K562 (cell line): ENCODE results near the gene C19orf12. TPM values are rescaled to one million over a fixed set of nuclear protein-coding genes. Genes with fewer than 3 reads are reported as not detected.
A peak's percentile ranks its signal among the peaks of the same experiment; 100 is the strongest.

ENCODE experiments used
- NR1H2 ChIP-seq: sonication (generic); formaldehyde crosslinking; IDR thresholded peaks from 2 replicates; pipeline ENCODE4 v1.4.0; 2020; ENCODE audit warnings: mild to moderate bottlenecking, missing genetic modification reagents
- SMARCA4 ChIP-seq: fragments of 450-650 bp; IDR thresholded peaks from 2 replicates; pipeline ENCODE4 v1.6.1; 2016
- XRCC3 ChIP-seq: fragments of 450-650 bp; IDR thresholded peaks from 2 replicates; pipeline ENCODE4 v1.6.1; 2017; ENCODE audit warnings: mild to moderate bottlenecking, moderate library complexity
- ZNF507 ChIP-seq: conservative IDR thresholded peaks from 2 replicates; pipeline ENCODE4 v1.6.1; 2017; ENCODE audit warnings: missing genetic modification characterization, missing compliant biosample characterization
- ZNF561 ChIP-seq: fragments of 450-650 bp; formaldehyde crosslinking; conservative IDR thresholded peaks from 2 replicates; pipeline ENCODE4 v1.4.0; 2020; ENCODE audit warnings: mild to moderate bottlenecking, moderate library complexity
- polyA plus RNA-seq, 8 experiments: library from polyadenylated mRNA; depleted of rRNA in 4 of 8; stranded (reverse) in 5 of 8; unstranded in 3 of 8; fragments of >200 nt; fragmentation: Nextera tagmentation in 2 of 8; fragmentation: Illumina TruSeq in 1 of 8; extraction: Ambion mirVana in 2 of 8; extraction: Trizol in 1 of 8; gene quantifications; 2 replicates each; pipeline versions ENCODE4 v1.2.1 to v1.2.3, GENCODE V29; 2011 to 2014; ENCODE audit warnings: inconsistent platforms in 1 of 8, missing spikeins in 1 of 8
- total RNA-seq, 7 experiments: library from RNA; depleted of rRNA in 6 of 7; stranded (reverse); fragments of >200 nt in 6 of 7; fragmentation: Illumina TruSeq in 2 of 7; extraction: Trizol in 2 of 7; gene quantifications; 2 replicates each; pipeline versions ENCODE4 v1.2.1 to v1.2.3, GENCODE V29; 2011 to 2021; ENCODE audit warnings: low replicate concordance in 1 of 7
- TF ChIP-seq, protein P1 (sequence below): sonication (generic); formaldehyde crosslinking; IDR thresholded peaks from 2 replicates; pipeline ENCODE4 v1.8.0; 2022; ENCODE audit warnings: mild to moderate bottlenecking, missing genetic modification reagents
- TF ChIP-seq, protein P2 (sequence below): sonication (generic); formaldehyde crosslinking; IDR thresholded peaks from 2 replicates; pipeline ENCODE4 v1.8.0; 2023; ENCODE audit warnings: missing genetic modification reagents, mild to moderate bottlenecking, borderline replicate concordance
- TF ChIP-seq, protein P3 (sequence below), 2 experiments: fragments of 450-650 bp; IDR thresholded peaks; 2 replicates each; pipeline ENCODE4 v1.6.1; 2016; ENCODE audit warnings: mild to moderate bottlenecking in 2 of 2, borderline replicate concordance in 1 of 2, low read depth in 1 of 2, moderate library complexity in 1 of 2
- TF ChIP-seq, protein P4 (sequence below), 2 experiments: IDR thresholded peaks; 2 replicates each; pipeline ENCODE4 v1.6.1; 2011; ENCODE audit warnings: borderline replicate concordance in 1 of 2, control low read depth in 1 of 2, low read depth in 1 of 2, low read length in 1 of 2, mild to moderate bottlenecking in 1 of 2, mixed read lengths in 1 of 2, moderate library complexity in 1 of 2; ENCODE audit not compliant: insufficient read depth in 1 of 2, insufficient read length in 1 of 2, poor library complexity in 1 of 2, severe bottlenecking in 1 of 2; ENCODE audit errors: extremely low read depth in 1 of 2

Gene C19orf12
- total and polyA plus RNA-seq, 9 of the 15 experiments (the other 6 are each of a cell fraction or from before 2014, with no cell fraction given), result 1.9 to 14.5 (median 10.2) TPM

DNA sequence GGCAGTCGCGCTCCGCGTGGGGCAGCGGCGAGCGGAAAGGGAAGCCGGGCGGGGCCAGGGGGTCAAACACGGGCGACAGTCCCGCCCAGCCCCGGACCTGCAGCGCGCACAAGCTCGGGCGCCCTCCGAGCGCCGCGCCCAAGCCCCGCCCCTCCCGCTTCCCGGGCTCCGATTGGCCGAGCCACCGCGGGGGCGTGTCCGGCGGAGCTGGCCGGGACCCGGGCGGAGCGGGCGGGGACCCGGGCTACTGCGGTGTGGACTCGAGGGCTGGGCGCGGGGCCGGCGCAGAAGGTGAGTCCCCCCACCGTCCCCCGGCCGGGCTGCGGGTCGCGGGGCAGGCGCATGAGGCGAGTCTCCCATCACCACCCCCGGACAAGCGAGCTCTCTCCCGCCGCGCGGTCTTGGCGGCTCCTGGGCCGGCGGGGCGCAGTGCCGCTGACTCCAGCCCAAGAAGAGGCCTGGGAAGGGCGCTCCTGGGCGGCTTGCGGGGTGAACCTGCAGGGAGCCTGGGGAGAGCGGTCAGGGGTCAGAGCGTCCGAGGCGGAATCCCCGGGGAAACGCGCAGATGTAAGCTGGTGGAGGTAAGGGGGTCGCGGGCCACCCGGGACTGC lies 49.7 kb downstream of the C19orf12 start, which contains the start of gene PLEKHF1 (continued):
- TF ChIP-seq, protein P1, sequence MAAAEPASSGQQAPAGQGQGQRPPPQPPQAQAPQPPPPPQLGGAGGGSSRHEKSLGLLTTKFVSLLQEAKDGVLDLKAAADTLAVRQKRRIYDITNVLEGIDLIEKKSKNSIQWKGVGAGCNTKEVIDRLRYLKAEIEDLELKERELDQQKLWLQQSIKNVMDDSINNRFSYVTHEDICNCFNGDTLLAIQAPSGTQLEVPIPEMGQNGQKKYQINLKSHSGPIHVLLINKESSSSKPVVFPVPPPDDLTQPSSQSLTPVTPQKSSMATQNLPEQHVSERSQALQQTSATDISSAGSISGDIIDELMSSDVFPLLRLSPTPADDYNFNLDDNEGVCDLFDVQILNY (CRISPR knock-in tag), result no peak
- no peak for TF ChIP-seq XRCC3
- no peak for TF ChIP-seq NR1H2 (CRISPR knock-in tag)
- TF ChIP-seq, protein P2, sequence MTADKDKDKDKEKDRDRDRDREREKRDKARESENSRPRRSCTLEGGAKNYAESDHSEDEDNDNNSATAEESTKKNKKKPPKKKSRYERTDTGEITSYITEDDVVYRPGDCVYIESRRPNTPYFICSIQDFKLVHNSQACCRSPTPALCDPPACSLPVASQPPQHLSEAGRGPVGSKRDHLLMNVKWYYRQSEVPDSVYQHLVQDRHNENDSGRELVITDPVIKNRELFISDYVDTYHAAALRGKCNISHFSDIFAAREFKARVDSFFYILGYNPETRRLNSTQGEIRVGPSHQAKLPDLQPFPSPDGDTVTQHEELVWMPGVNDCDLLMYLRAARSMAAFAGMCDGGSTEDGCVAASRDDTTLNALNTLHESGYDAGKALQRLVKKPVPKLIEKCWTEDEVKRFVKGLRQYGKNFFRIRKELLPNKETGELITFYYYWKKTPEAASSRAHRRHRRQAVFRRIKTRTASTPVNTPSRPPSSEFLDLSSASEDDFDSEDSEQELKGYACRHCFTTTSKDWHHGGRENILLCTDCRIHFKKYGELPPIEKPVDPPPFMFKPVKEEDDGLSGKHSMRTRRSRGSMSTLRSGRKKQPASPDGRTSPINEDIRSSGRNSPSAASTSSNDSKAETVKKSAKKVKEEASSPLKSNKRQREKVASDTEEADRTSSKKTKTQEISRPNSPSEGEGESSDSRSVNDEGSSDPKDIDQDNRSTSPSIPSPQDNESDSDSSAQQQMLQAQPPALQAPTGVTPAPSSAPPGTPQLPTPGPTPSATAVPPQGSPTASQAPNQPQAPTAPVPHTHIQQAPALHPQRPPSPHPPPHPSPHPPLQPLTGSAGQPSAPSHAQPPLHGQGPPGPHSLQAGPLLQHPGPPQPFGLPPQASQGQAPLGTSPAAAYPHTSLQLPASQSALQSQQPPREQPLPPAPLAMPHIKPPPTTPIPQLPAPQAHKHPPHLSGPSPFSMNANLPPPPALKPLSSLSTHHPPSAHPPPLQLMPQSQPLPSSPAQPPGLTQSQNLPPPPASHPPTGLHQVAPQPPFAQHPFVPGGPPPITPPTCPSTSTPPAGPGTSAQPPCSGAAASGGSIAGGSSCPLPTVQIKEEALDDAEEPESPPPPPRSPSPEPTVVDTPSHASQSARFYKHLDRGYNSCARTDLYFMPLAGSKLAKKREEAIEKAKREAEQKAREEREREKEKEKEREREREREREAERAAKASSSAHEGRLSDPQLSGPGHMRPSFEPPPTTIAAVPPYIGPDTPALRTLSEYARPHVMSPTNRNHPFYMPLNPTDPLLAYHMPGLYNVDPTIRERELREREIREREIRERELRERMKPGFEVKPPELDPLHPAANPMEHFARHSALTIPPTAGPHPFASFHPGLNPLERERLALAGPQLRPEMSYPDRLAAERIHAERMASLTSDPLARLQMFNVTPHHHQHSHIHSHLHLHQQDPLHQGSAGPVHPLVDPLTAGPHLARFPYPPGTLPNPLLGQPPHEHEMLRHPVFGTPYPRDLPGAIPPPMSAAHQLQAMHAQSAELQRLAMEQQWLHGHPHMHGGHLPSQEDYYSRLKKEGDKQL, result no peak
- TF ChIP-seq, protein P3, sequence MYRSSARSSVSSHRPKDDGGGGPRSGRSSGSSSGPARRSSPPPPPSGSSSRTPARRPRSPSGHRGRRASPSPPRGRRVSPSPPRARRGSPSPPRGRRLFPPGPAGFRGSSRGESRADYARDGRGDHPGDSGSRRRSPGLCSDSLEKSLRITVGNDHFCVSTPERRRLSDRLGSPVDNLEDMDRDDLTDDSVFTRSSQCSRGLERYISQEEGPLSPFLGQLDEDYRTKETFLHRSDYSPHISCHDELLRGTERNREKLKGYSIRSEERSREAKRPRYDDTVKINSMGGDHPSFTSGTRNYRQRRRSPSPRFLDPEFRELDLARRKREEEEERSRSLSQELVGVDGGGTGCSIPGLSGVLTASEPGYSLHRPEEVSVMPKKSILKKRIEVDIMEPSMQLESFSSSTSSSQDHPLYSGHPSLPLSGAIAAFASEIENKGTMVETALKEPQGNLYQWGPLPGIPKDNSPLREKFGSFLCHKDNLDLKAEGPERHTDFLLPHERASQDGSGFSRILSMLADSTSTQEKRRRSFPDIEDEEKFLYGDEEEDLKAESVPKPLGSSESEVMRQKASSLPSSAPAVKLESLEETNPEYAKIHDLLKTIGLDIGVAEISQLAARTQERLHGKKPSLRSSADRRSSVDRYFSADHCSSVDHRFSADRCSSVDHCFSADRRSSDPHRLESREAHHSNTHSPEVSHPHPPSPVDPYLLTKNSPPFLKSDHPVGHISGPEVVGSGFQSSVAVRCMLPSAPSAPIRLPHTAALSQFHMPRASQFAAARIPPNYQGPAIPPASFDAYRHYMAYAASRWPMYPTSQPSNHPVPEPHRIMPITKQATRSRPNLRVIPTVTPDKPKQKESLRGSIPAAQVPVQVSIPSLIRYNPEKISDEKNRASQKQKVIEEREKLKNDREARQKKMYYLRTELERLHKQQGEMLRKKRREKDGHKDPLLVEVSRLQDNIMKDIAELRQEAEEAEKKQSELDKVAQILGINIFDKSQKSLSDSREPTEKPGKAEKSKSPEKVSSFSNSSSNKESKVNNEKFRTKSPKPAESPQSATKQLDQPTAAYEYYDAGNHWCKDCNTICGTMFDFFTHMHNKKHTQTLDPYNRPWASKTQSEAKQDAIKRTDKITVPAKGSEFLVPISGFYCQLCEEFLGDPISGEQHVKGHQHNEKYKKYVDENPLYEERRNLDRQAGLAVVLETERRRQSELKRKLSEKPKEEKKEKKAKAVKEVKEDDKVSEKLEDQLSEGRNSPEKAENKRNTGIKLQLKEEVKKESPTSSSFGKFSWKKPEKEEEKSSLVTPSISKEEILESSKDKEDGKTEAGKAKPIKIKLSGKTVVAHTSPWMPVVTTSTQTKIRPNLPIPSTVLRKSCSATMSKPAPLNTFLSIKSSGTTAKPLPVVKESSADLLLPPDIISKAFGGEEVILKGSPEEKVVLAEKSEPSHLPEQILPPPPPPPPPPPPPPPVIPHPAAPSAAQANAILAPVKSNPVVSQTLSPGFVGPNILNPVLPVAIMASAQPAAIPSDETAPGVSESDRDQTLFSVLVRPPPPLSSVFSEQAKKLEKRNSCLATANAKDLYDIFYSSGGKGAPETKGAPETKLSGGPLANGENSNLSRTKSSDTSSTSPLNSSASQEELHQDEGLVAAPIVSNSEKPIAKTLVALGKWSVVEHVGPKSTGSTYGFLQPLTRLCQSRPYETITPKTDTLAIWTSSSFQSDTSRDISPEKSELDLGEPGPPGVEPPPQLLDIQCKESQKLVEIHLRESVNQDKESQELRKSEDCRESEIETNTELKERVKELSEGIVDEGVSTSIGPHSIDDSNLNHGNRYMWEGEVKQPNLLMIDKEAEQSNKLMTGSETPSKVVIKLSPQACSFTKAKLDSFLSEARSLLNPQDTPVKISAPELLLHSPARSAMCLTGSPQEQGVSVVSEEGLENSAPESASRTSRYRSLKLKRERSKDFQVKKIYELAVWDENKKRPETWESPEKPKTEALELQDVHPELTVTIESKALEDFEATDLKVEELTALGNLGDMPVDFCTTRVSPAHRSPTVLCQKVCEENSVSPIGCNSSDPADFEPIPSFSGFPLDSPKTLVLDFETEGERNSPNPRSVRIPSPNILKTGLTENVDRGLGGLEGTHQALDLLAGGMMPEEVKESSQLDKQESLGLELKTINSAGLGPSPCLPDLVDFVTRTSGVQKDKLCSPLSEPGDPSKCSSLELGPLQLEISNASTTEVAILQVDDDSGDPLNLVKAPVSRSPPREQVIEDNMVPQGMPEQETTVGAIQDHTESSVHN (IDR thresholded peaks at IDR 0.05; ENCODE audit: borderline replicate concordance in 1 of 2, low read depth in 1 of 2), result no peak
- TF ChIP-seq SMARCA4, result no peak
- no peak for TF ChIP-seq ZNF507 (tag)
- TF ChIP-seq, protein P4, sequence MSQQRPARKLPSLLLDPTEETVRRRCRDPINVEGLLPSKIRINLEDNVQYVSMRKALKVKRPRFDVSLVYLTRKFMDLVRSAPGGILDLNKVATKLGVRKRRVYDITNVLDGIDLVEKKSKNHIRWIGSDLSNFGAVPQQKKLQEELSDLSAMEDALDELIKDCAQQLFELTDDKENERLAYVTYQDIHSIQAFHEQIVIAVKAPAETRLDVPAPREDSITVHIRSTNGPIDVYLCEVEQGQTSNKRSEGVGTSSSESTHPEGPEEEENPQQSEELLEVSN (IDR thresholded peaks at IDR 0.05; ENCODE audit: borderline replicate concordance in 1 of 2, extremely low read depth in 1 of 2, insufficient read depth in 1 of 2, insufficient read length in 1 of 2, low read depth in 1 of 2, low read length in 1 of 2, poor library complexity in 1 of 2, severe bottlenecking in 1 of 2), result peak; percentile 16 to 66
- no peak for TF ChIP-seq ZNF561
